GM04504 (cell line): Measurements from ENCODE around the gene TIPIN.

Experiments used
- DNase-seq: peaks from one replicate; pipeline ENCODE4 v3.0.0-alpha.2; 2012; ENCODE audit warnings: low read depth

Gene TIPIN

GRCh38 chr15:66298803-66299251 lies 57.7 kb downstream of the TIPIN start:
- DNase-seq = no peak

GRCh38 chr15:66296186-66296585 lies 60.3 kb downstream of the TIPIN start:
- DNase-seq = no peak

GRCh38 chr15:66294932-66295235 lies 61.6 kb downstream of the TIPIN start:
- DNase-seq = no peak

GRCh38 chr15:66294157-66294931 lies 62.1 kb downstream of the TIPIN start:
- DNase-seq = peak; percentile 54

GRCh38 chr15:66293419-66294156 lies 62.9 kb downstream of the TIPIN start, which contains the start of gene DIS3L:
TSS of gene DIS3L (plus strand) at chr15:66293568. CDS start at chr15:66293597, 29 bp downstream.
- no peak for DNase-seq

- DNase-seq = no peak
Observed at GRCh38 chr15:66292571-66293418, 63.7 kb downstream of the TIPIN start.

GRCh38 chr15:66291816-66292570 lies 64.5 kb downstream of the TIPIN start:
- DNase-seq = no peak

- DNase-seq = no peak
Observed at GRCh38 chr15:66290518-66290917, 66.0 kb downstream of the TIPIN start.

- DNase-seq = no peak
Observed at GRCh38 chr15:66290007-66290406, 66.5 kb downstream of the TIPIN start.

GRCh38 chr15:66288551-66289185 lies 67.8 kb downstream of the TIPIN start:
- no peak for DNase-seq

- no peak for DNase-seq
Observed at GRCh38 chr15:66288093-66288492, 68.4 kb downstream of the TIPIN start.

GRCh38 chr15:66287461-66288057 lies 68.9 kb downstream of the TIPIN start:
- no peak for DNase-seq
